H1 (cell line): Measurements from ENCODE around the gene DTD1. TPM values are rescaled to one million over a fixed set of nuclear protein-coding genes. Genes with fewer than 3 reads are reported as not detected.

Source experiments
- CTCF ChIA-PET: fragments of 300-600 bp; sonication (Branson Sonifier 250); formaldehyde crosslinking; loops from one replicate; lab custom pipeline; 2021; ENCODE audit not compliant: partially characterized antibody; lab: Charles Lee
- POLR2A ChIA-PET: fragments of 300-600 bp; sonication (Branson Sonifier 250); formaldehyde crosslinking; loops from one replicate; lab custom pipeline; 2021; ENCODE audit warnings: inconsistent platforms; ENCODE audit not compliant: partially characterized antibody; lab: Charles Lee
- DNase-seq, 2 experiments: peaks; one replicate each; pipeline versions ENCODE4 v3.0.0 to v3.0.0-alpha.2; 2010 to 2022; ENCODE audit warnings: low spot score in 2 of 2, low read depth in 1 of 2, mixed read lengths in 1 of 2
- FAIRE-seq: peaks from 2 replicates; lab custom pipeline; 2011; peaks lifted over from hg19 to GRCh38; lab: Jason Lieb, UNC
- H2AFZ ChIP-seq: 2 replicates; pipeline ENCODE4 v1.8.1; 2012; ENCODE audit warnings: low read length, inconsistent platforms
- H2AK5ac ChIP-seq: 2 replicates; pipeline ENCODE4 v1.6.1; 2013; ENCODE audit warnings: low read depth, low read length
- H2BK120ac ChIP-seq: replicated peaks from 2 replicates; pipeline ENCODE3; 2013; ENCODE audit warnings: low read depth, low read length, inconsistent platforms
- H2BK12ac ChIP-seq: 2 replicates; pipeline ENCODE4 v1.6.1; 2013; ENCODE audit warnings: low read depth, low read length
- H2BK15ac ChIP-seq: 2 replicates; pipeline ENCODE4 v1.6.1; 2013; ENCODE audit warnings: low read length
- H2BK20ac ChIP-seq: 2 replicates; pipeline ENCODE4 v1.6.1; 2013; ENCODE audit warnings: low read length
- H2BK5ac ChIP-seq: 2 replicates; pipeline ENCODE4 v1.6.1; 2013; ENCODE audit warnings: low read depth, low read length
- H3K14ac ChIP-seq: 2 replicates; pipeline ENCODE4 v1.6.1; 2013; ENCODE audit warnings: inconsistent platforms; ENCODE audit not compliant: insufficient read length
- H3K18ac ChIP-seq: 2 replicates; pipeline ENCODE4 v1.6.1; 2013; ENCODE audit warnings: low read length; ENCODE audit errors: extremely low read depth
- H3K23ac ChIP-seq: 2 replicates; pipeline ENCODE4 v1.6.1; 2013; ENCODE audit warnings: inconsistent platforms; ENCODE audit not compliant: insufficient read length
- H3K23me2 ChIP-seq: 2 replicates; pipeline ENCODE4 v1.6.1; 2013; ENCODE audit warnings: low read depth, low read length
- H3K27ac ChIP-seq: 2 replicates; pipeline ENCODE4 v1.6.1; 2011; ENCODE audit warnings: low read depth, low read length, inconsistent platforms
- H3K27me3 ChIP-seq, 4 experiments: replicated peaks in 1 of 4; 1 replicate in 1 of 4; 2 replicates in 3 of 4; pipeline versions ENCODE4 v1.6.1 to v1.8.1; 2011 to 2013; ENCODE audit warnings: low read length in 3 of 4, mild to moderate bottlenecking in 3 of 4, inconsistent platforms in 2 of 4, mixed read lengths in 2 of 4, moderate library complexity in 1 of 4; ENCODE audit not compliant: control insufficient read depth in 3 of 4, insufficient read depth in 3 of 4; ENCODE audit errors: extremely low read depth in 1 of 4
- H3K36me3 ChIP-seq, 4 experiments: 2 replicates each; pipeline versions ENCODE4 v1.6.1 to v1.8.1; 2011 to 2013; ENCODE audit warnings: mild to moderate bottlenecking in 4 of 4, low read length in 3 of 4, moderate library complexity in 2 of 4, control low read depth in 1 of 4, inconsistent platforms in 1 of 4; ENCODE audit not compliant: insufficient read depth in 4 of 4, control insufficient read depth in 2 of 4
- H3K4ac ChIP-seq: replicated peaks from 2 replicates; pipeline ENCODE3; 2013; ENCODE audit warnings: low read length, low read depth, mixed read lengths, inconsistent platforms; ENCODE audit not compliant: insufficient read length
- H3K4me1 ChIP-seq, 4 experiments: replicated peaks in 1 of 4; 1 replicate in 1 of 4; 2 replicates in 3 of 4; pipeline versions ENCODE4 v1.6.1 to v1.8.1; 2011 to 2013; ENCODE audit warnings: low read length in 3 of 4, inconsistent platforms in 2 of 4, mixed read lengths in 1 of 4; ENCODE audit not compliant: insufficient read depth in 4 of 4, control insufficient read depth in 3 of 4
- H3K4me2 ChIP-seq, 2 experiments: 2 replicates each; pipeline versions ENCODE4 v1.6.1 to v1.8.1; 2011 to 2013; ENCODE audit warnings: low read depth in 2 of 2, low read length in 2 of 2, control low read depth in 1 of 2, inconsistent platforms in 1 of 2, mild to moderate bottlenecking in 1 of 2; ENCODE audit not compliant: insufficient read depth in 1 of 2
- H3K4me3 ChIP-seq, 4 experiments: fragments of 200-600, 300-600 bp in 1 of 4; sonication (generic), shearing (Covaris generic), sonication (Bioruptor Twin) in 1 of 4; 2 replicates each; pipeline versions ENCODE4 v1.5.1 to v1.8.1; 2011 to 2016; ENCODE audit warnings: low read length in 4 of 4, low read depth in 3 of 4, control low read depth in 2 of 4, inconsistent platforms in 2 of 4, mild to moderate bottlenecking in 2 of 4, mixed read lengths in 1 of 4, moderate library complexity in 1 of 4; ENCODE audit not compliant: insufficient read depth in 2 of 4; ENCODE audit errors: extremely low read depth in 1 of 4
- H3K56ac ChIP-seq: replicated peaks from 2 replicates; pipeline ENCODE3; 2013; ENCODE audit warnings: low read depth, mild to moderate bottlenecking, mixed read lengths, low read length, inconsistent platforms; ENCODE audit not compliant: insufficient read length
- H3K79me1 ChIP-seq: 2 replicates; pipeline ENCODE4 v1.6.1; 2013; ENCODE audit warnings: low read depth, low read length, control low read depth
- H3K79me2 ChIP-seq, 2 experiments: 2 replicates each; pipeline versions ENCODE4 v1.6.1 to v1.8.1; 2012 to 2013; ENCODE audit warnings: low read length in 2 of 2, mild to moderate bottlenecking in 2 of 2, inconsistent platforms in 1 of 2; ENCODE audit not compliant: insufficient read depth in 2 of 2, control insufficient read depth in 1 of 2
- H3K9ac ChIP-seq, 4 experiments: replicated peaks in 1 of 4; 1 replicate in 1 of 4; 2 replicates in 3 of 4; pipeline versions ENCODE4 v1.6.1 to v1.8.1; 2011 to 2013; ENCODE audit warnings: low read depth in 3 of 4, low read length in 3 of 4, control low read depth in 2 of 4, mild to moderate bottlenecking in 2 of 4, moderate library complexity in 2 of 4, inconsistent platforms in 1 of 4; ENCODE audit errors: extremely low read depth in 1 of 4
- H3K9me3 ChIP-seq, 2 experiments: 2 replicates each; pipeline versions ENCODE4 v1.6.1 to v1.8.1; 2012 to 2013; ENCODE audit warnings: mild to moderate bottlenecking in 2 of 2, moderate library complexity in 2 of 2, control low read depth in 1 of 2, inconsistent platforms in 1 of 2, low read depth in 1 of 2, low read length in 1 of 2, mixed read lengths in 1 of 2; ENCODE audit not compliant: insufficient read depth in 2 of 2
- H4K20me1 ChIP-seq, 2 experiments: replicated peaks in 1 of 2; 2 replicates each; pipeline versions ENCODE3 to v1.8.1; 2011 to 2013; ENCODE audit warnings: inconsistent platforms in 2 of 2, low read length in 2 of 2, mild to moderate bottlenecking in 1 of 2; ENCODE audit not compliant: insufficient read depth in 2 of 2, control insufficient read depth in 1 of 2
- H4K5ac ChIP-seq: 2 replicates; pipeline ENCODE4 v1.6.1; 2013; ENCODE audit warnings: low read length, low read depth, mixed read lengths, inconsistent platforms; ENCODE audit not compliant: insufficient read length
- H4K8ac ChIP-seq: 2 replicates; pipeline ENCODE4 v1.8.0; 2013; ENCODE audit warnings: mild to moderate bottlenecking, moderate library complexity, low read length, inconsistent platforms; ENCODE audit not compliant: insufficient read depth; ENCODE audit errors: extremely low read depth
- H4K91ac ChIP-seq: replicated peaks from 2 replicates; pipeline ENCODE3; 2013; ENCODE audit warnings: low read length, mixed read lengths, inconsistent platforms; ENCODE audit not compliant: insufficient read length
- BACH1 ChIP-seq: IDR thresholded peaks from 2 replicates; pipeline ENCODE4 v1.6.1; 2012; ENCODE audit warnings: low read length, improper control_type of control experiment
- TEAD4 ChIP-seq: IDR thresholded peaks from 2 replicates; pipeline ENCODE4 v1.6.1; 2012; ENCODE audit warnings: low read depth, low read length, inconsistent platforms, mixed read lengths
- WGBS, 2 experiments: shearing (Covaris generic) in 1 of 2; methylation state at CpG; one replicate each; pipeline versions ENCODE4 v1.1.6 to v1.1.7; 2013 to 2015; ENCODE audit warnings: low lambda C conversion rate in 2 of 2, mixed read lengths in 2 of 2, inconsistent platforms in 1 of 2, low coverage in 1 of 2, missing lambda C conversion rate in 1 of 2; ENCODE audit not compliant: insufficient replicate concordance in 2 of 2, insufficient coverage in 1 of 2, insufficient read length in 1 of 2; ENCODE audit errors: extremely low coverage in 1 of 2, missing lambda C conversion rate in 1 of 2; 5-methylcytosine and 5-hydroxymethylcytosine counted together
- polyA plus RNA-seq, 7 experiments: library from polyadenylated mRNA; depleted of rRNA in 3 of 7; stranded (reverse) in 5 of 7; unstranded in 2 of 7; fragments of >200 nt in 5 of 7; fragments of 200-250 nt in 2 of 7; gene quantifications; 1 replicate in 5 of 7; 2 replicates in 1 of 7; 4 replicates in 1 of 7; pipeline versions ENCODE4 v1.2.1 to v1.2.3, GENCODE V29; 2011 to 2013; ENCODE audit warnings: missing spikeins in 2 of 7, mixed read lengths in 2 of 7
- total RNA-seq: library from RNA; stranded (reverse); fragmentation: NEBNext Ultra II Directional; extraction: Animal tissue kit (Norgen Biotek cat#: 25700); gene quantifications from 2 replicates; pipeline ENCODE4 v1.2.1, GENCODE V29; 2021

DTD1 gene
- total and polyA plus RNA-seq, 2 of the 8 experiments (the other 6 are each of a cell fraction or from before 2014, with no cell fraction given), result 49.7 to 66.6 TPM

DNA sequence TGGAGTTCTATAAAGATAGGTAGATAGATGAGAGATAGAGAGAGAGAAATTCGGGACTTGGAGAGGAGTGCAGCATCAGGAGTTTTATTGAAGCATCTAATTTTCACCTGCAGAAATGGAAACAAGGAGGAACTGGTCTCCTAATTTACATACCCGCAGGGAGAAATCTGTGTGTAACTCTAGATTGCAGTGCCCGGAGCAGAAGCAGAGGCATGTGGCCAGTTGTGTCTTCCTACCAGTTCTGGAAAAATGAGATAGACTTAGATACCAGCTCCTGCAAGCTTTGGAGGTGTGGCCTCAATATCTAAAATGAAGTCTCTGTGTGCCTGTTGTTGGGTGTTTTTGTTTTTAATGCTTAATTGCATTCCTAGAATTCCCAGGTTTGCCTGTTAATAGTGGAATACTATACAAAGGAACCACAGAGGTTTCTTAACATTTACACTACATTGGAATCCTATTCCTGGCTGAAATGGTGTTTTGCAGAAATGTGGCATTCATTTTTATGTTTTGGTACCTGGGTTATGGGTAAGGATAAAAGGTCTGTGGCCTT is 57.4 kb downstream of the DTD1 start:
- Histone ChIP-seq H4K8ac (no peak overlapping the region), H3K4me2 (peak overlapping the region in 1 of 2 experiments; percentile 22; a peak in 1 of 4 replicates), H2BK12ac (no peak overlapping the region), H4K5ac (no peak overlapping the region), H2BK5ac (no peak overlapping the region), H3K4me1 (peaks cover 0 to 5% (median 2%) of the 10 kb centered on the region in 4 experiments; a peak in 3 of 7 replicates), H3K79me1 (peaks cover 2% of the 10 kb centered on the region), H3K27me3 (no peaks in the 10 kb centered on the region), H3K56ac (no peak overlapping the region), H3K14ac (no peak overlapping the region), H3K36me3 (no peaks in the 10 kb centered on the region), H2BK120ac (no peak overlapping the region), H4K20me1 (no peaks in the 10 kb centered on the region), H3K27ac (no peak overlapping the region), H3K9ac (no peak overlapping the region), H2BK15ac (no peak overlapping the region), H3K9me3 (no peaks in the 10 kb centered on the region), H3K18ac (no peak overlapping the region), H3K79me2 (no peaks in the 10 kb centered on the region; a peak in 1 of 4 replicates), H2AK5ac (no peak overlapping the region), H3K23me2 (no peaks in the 10 kb centered on the region), H3K23ac (no peak overlapping the region), H3K4me3 (no peak overlapping the region), H2BK20ac (no peak overlapping the region), H3K4ac (no peak overlapping the region), H2AFZ (no peak overlapping the region), H4K91ac (no peak overlapping the region)
- 77% methylated on average over 3 of the region's 3 CpGs; no CpG with 5 or more reads in 1 of the 2 experiments for WGBS, 2 experiments
- ChIA-PET POLR2A (no interaction called here), CTCF (interaction anchor here (2.0 kb wide), 1 partner anchor 10 kb away, joined by 6 read pairs; no protein-coding TSS in a partner anchor)
- no peak for TF ChIP-seq BACH1
- TF ChIP-seq TEAD4, result peak; percentile 66
- DNase-seq, result no peak
- no peak for FAIRE-seq
